Right atrium auricular region (tissue), 2 donors: Measurements from ENCODE around the gene MTRFR. TPM values are rescaled to one million over a fixed set of nuclear protein-coding genes. Genes with fewer than 3 reads are reported as not detected.

Source experiments
- DNase-seq: peaks from one replicate; pipeline ENCODE4 v3.0.0-alpha.2; 2019; ENCODE audit warnings: low spot score
- H3K27ac ChIP-seq, 2 donors: fragments of 200-600 bp; sonication (generic); 1 replicate in 1 of 2; 2 replicates in 1 of 2; pipeline ENCODE4 v1.5.1; 2016 to 2019
- H3K27me3 ChIP-seq, 2 donors: fragments of 200-600 bp; sonication (generic); one replicate each; pipeline versions ENCODE4 v1.5.1 to v1.6.0; 2017 to 2019
- H3K36me3 ChIP-seq: fragments of 200-600 bp; sonication (generic); one replicate; pipeline ENCODE4 v1.5.1; 2016
- H3K4me1 ChIP-seq, 2 donors: fragments of 200-600 bp; sonication (generic); one replicate each; pipeline versions ENCODE4 v1.5.1 to v1.6.0; 2017 to 2019
- H3K4me3 ChIP-seq, 2 donors: fragments of 200-600 bp; sonication (generic); 1 replicate in 1 of 2; 2 replicates in 1 of 2; pipeline ENCODE4 v1.5.1; 2017 to 2019; ENCODE audit warnings: mild to moderate bottlenecking in 1 of 2, moderate library complexity in 1 of 2
- H3K9me3 ChIP-seq, 2 donors: fragments of 200-600 bp; sonication (generic); one replicate each; pipeline ENCODE4 v1.5.1; 2019
- total RNA-seq, 2 donors: library from RNA; depleted of rRNA; stranded (reverse); fragments of >200 nt; gene quantifications; one replicate each; pipeline ENCODE4 v1.1.0, GENCODE V29; 2016
- TF ChIP-seq, protein P1 (sequence below), 2 donors: fragments of 200-600 bp; sonication (generic); IDR thresholded peaks; one replicate each; pipeline ENCODE4 v1.5.1; 2019; ENCODE audit warnings: antibody characterized with exemption in 2 of 2

MTRFR gene
- total RNA-seq, 2 donors from 2014 or later, result 7.8 to 13.9 TPM

DNA sequence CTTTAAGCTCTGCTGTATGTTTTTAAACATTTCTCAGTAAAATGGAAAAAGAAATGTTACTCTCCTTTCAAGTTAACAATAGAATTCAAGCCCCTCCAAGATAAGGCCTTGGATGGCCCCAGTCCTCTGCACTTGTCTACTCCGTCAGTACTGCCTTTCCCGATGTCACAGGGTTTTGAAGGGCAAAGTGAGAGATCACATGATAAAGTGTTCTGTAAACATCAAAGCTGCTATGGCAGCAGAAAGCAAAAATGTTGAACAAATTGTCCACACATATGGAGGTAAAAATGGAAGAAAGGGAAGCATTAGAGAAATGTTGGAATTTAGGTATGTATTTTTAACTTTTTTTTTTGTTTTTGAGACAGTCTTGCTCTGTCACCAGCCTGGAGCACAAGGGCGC is 71.9 kb downstream of the MTRFR start:
- Histone ChIP-seq H3K36me3 (peaks cover 93% of the 10 kb centered on the region), H3K27ac (no peak overlapping the region)
- TF ChIP-seq, protein P1, sequence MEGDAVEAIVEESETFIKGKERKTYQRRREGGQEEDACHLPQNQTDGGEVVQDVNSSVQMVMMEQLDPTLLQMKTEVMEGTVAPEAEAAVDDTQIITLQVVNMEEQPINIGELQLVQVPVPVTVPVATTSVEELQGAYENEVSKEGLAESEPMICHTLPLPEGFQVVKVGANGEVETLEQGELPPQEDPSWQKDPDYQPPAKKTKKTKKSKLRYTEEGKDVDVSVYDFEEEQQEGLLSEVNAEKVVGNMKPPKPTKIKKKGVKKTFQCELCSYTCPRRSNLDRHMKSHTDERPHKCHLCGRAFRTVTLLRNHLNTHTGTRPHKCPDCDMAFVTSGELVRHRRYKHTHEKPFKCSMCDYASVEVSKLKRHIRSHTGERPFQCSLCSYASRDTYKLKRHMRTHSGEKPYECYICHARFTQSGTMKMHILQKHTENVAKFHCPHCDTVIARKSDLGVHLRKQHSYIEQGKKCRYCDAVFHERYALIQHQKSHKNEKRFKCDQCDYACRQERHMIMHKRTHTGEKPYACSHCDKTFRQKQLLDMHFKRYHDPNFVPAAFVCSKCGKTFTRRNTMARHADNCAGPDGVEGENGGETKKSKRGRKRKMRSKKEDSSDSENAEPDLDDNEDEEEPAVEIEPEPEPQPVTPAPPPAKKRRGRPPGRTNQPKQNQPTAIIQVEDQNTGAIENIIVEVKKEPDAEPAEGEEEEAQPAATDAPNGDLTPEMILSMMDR (IDR thresholded peaks at IDR 0.05), result no peak

DNA sequence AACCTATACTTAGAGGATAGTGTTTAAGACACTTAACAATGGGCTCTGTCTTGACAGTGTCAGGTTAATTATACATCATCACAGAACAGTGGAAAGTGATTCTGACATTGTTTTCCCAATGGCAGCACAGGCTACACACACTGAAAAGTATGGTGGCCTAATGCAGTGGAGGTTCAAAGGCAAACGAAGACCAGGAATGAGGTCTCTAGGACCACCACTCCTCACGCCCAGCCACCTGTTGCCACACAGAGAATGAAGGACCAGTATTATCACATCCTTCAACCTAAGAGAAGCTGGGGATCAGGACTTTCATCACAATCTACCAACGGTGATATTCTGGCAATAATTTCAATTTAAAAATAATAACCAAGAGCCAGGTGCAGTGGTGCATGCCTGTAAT is 73.0 kb downstream of the MTRFR start:
- TF ChIP-seq, protein P1 (IDR thresholded peaks at IDR 0.05), result no peak
- Histone ChIP-seq H3K36me3 (peaks cover 96% of the 10 kb centered on the region), H3K27ac (no peak overlapping the region), H3K27me3 (no peaks in the 10 kb centered on the region), H3K4me3 (no peak overlapping the region), H3K9me3 (no peaks in the 10 kb centered on the region), H3K4me1 (no peaks in the 10 kb centered on the region)
- no peak for DNase-seq

More for the DNA sequence above, 71.9 kb downstream of the MTRFR start:
- Histone ChIP-seq H3K27me3 (no peaks in the 10 kb centered on the region), H3K4me1 (no peaks in the 10 kb centered on the region), H3K9me3 (no peaks in the 10 kb centered on the region), H3K4me3 (no peak overlapping the region)
- no peak for DNase-seq

Other genes starting within 250 kb of the MTRFR start
- gene PITPNM2, start 82.3 kb upstream of the MTRFR start, total RNA-seq, result 10 to 100 TPM in 1 of 2 donors, 1 to 10 TPM in 1; 9.4 to 10.5 TPM
- gene MPHOSPH9, start 295 bp upstream of the MTRFR start, total RNA-seq, result 10 to 100 TPM; 21.0 to 33.7 TPM
- 10 to 100 TPM; 82.5 to 89.4 TPM for gene CDK2AP1, start 38.4 kb downstream of the MTRFR start, total RNA-seq
- 10 to 100 TPM; 16.7 to 19.8 TPM for gene SBNO1, start 131.4 kb downstream of the MTRFR start, total RNA-seq
- 10 to 100 TPM; 21.1 to 26.3 TPM for gene KMT5A, start 150.7 kb downstream of the MTRFR start, total RNA-seq
- gene RILPL2, start 203.2 kb downstream of the MTRFR start, total RNA-seq, result 1 to 10 TPM; 3.1 to 4.6 TPM
- 10 to 100 TPM; 17.4 to 18.4 TPM for gene SNRNP35, start 224.7 kb downstream of the MTRFR start, total RNA-seq